WI38 (cell line): ENCODE data around the gene AK9.
A peak's percentile ranks its signal among the peaks of the same experiment; 100 is the strongest.

Experiments used
- H3K4me3 ChIP-seq: 2 replicates; pipeline ENCODE4 v1.5.1; 2011; ENCODE audit warnings: low read depth, mild to moderate bottlenecking, control low read depth, low read length
- TF ChIP-seq, protein P1 (sequence below): IDR thresholded peaks from 2 replicates; pipeline ENCODE4 v1.5.1; 2012; ENCODE audit warnings: low read depth, mild to moderate bottlenecking, control low read depth, low read length

The AK9 gene

GRCh38 chr6:109456710-109457561, 234.1 kb downstream of the AK9 start:
- peak overlapping the region; percentile 90 for H3K4me3 ChIP-seq
- TF ChIP-seq, protein P1, sequence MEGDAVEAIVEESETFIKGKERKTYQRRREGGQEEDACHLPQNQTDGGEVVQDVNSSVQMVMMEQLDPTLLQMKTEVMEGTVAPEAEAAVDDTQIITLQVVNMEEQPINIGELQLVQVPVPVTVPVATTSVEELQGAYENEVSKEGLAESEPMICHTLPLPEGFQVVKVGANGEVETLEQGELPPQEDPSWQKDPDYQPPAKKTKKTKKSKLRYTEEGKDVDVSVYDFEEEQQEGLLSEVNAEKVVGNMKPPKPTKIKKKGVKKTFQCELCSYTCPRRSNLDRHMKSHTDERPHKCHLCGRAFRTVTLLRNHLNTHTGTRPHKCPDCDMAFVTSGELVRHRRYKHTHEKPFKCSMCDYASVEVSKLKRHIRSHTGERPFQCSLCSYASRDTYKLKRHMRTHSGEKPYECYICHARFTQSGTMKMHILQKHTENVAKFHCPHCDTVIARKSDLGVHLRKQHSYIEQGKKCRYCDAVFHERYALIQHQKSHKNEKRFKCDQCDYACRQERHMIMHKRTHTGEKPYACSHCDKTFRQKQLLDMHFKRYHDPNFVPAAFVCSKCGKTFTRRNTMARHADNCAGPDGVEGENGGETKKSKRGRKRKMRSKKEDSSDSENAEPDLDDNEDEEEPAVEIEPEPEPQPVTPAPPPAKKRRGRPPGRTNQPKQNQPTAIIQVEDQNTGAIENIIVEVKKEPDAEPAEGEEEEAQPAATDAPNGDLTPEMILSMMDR, result no peak

- peak overlapping the region; percentile 90 for H3K4me3 ChIP-seq
- TF ChIP-seq, protein P1, result no peak
These were observed 234.9 kb downstream of the AK9 start for GRCh38 chr6:109456111-109456583.

GRCh38 chr6:109455437-109456110, 235.4 kb downstream of the AK9 start, which contains the start of gene MICAL1:
MICAL1 (minus strand) TSS chr6:109455772; CDS start chr6:109454196, 1,576 bp downstream.
- TF ChIP-seq, protein P1, result no peak
- peak within 1 kb of the TSS; percentile 90 for H3K4me3 ChIP-seq

GRCh38 chr6:109454496-109455436, 236.2 kb downstream of the AK9 start:
- TF ChIP-seq, protein P1, result no peak
- H3K4me3 ChIP-seq, result peak overlapping the region; percentile 90

DNA sequence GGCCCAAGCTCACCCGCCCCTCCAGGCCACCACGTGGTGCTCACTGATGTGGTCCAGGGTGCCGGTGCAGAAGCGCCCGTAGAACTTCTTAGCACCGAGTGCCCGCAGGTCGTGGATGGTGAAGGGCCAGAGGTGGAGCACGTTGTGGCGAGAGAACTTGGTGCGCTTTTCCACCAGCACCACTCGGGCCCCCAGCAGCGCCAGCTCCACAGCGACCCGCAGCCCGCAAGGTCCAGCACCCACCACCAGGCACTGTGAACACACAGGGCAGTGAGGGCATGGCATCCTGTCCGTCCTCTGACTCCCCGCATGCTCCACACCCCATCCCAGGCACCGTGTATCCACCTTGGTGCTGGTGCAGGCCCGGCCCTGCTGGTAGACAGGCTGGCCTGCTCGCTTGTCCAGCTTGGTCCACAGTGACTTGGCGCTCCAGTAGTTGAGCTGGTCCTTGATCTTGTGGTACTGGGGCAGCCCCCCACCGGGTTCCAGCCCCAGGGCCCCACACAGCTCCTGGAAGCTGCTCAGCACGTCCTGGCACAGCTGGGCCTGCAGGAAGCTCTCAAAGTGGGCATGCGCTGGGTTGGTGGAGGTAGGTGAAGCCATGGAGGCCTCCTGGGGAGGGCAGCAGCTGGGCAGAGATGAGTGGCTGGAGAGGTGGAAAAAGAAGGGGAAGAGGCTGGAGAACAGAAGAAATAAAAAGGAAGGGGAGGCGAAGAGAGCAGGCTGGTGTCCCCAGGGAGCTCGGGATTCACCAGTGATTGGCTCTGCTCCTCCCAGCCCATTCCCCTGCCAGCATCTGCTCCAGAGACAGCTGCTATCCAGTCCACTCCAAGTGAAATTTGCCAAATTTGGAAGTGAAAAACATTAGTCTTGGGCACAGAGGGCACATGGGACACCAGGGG, 237.2 kb downstream of the AK9 start:
- peak overlapping the region; percentile 90 for H3K4me3 ChIP-seq
- TF ChIP-seq, protein P1, result no peak

DNA sequence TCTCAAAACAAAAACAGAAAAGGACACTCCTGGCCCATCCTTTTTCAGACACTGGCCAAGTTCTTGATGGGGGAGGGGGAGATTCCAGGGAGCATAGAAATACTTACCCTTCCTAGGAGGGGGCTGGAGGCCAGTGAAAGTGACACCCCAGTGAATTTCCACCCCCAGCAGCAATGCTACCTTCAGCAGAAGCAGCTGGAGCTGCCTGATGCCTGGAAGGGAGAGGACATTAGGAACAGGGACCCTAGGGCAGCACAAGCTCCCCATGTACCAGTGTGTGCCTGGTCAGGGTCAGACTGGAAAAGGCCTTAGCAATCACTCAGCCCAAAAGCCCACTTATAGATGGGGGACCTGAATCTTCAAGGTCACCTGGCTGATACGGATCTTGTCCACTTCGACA, 237.8 kb downstream of the AK9 start:
- TF ChIP-seq, protein P1, result no peak
- no peak overlapping the region for H3K4me3 ChIP-seq
